Activated CD8-positive, alpha-beta memory T cell treated with anti-CD3 and anti-CD28 coated beads for 1 hour (primary cell): ENCODE data around the gene S100A6.

Source experiments
- DNase-seq, 2 donors: peaks; one replicate each; pipeline ENCODE4 v3.0.0-alpha.2; 2020; ENCODE audit warnings: low read depth in 1 of 2; ENCODE audit errors: extremely low read depth in 1 of 2

Gene S100A6

GRCh38 chr1:153507926-153508583 is 27.7 kb downstream of the S100A6 start:
- DNase-seq, result no peak

- DNase-seq, result no peak
Measured at GRCh38 chr1:153506831-153507413, 28.9 kb downstream of the S100A6 start.

GRCh38 chr1:153506386-153506785 is 29.4 kb downstream of the S100A6 start:
- no peak for DNase-seq

- DNase-seq, result no peak
Measured at GRCh38 chr1:153505576-153505975, 30.2 kb downstream of the S100A6 start.

GRCh38 chr1:153503766-153504165 is 32.0 kb downstream of the S100A6 start:
- no peak for DNase-seq

GRCh38 chr1:153498746-153499145 is 37.0 kb downstream of the S100A6 start:
- no peak for DNase-seq

- no peak for DNase-seq
Measured at GRCh38 chr1:153495536-153495935, 40.3 kb downstream of the S100A6 start.

GRCh38 chr1:153494976-153495535 is 40.7 kb downstream of the S100A6 start:
- DNase-seq, result peak; percentile 25 to 64

GRCh38 chr1:153493343-153493960 is 42.3 kb downstream of the S100A6 start:
- DNase-seq, result no peak

- no peak for DNase-seq
Measured at GRCh38 chr1:153490272-153491051, 45.3 kb downstream of the S100A6 start.

GRCh38 chr1:153488731-153489130 is 47.1 kb downstream of the S100A6 start:
- no peak for DNase-seq

- DNase-seq, result no peak
Measured at GRCh38 chr1:153487707-153488106, 48.1 kb downstream of the S100A6 start.

- no peak for DNase-seq
Measured at GRCh38 chr1:153485863-153486262, 49.9 kb downstream of the S100A6 start.
